ENCODE measurements around the gene PLXNA4.

Gene PLXNA4

DNA sequence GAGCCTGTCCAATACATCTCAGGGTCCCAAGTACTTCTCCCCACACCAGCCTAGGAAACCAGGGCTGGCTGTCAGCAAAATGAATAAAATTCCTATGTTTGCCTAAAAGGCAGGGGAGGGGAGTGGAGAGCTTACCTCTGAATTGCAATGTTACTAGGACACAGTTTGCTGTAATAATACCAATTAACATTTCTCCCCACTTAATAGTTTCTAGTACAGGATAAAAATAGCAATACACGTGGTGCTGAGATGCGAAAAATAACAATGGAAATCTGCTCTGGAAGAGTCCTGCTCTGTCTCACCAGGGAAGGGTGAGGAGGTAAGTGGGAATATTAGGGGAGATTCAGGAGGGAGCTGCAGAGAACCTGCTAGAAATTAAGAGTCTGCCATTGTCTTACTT lies 112.3 kb downstream of the PLXNA4 start:
- TF ChIP-seq POLR2A (IDR thresholded peaks at IDR 0.05; ENCODE audit: low read depth, low read length), result no peak
- FAIRE-seq (no peak), DNase-seq (ENCODE audit: insufficient read length, low spot score) (no peak)

GRCh38 chr7:132462478-132462877 lies 113.8 kb downstream of the PLXNA4 start:
- FAIRE-seq, result no peak
- no peak for TF ChIP-seq POLR2A (IDR thresholded peaks at IDR 0.05; ENCODE audit: low read depth, low read length)
- no peak for DNase-seq (ENCODE audit: insufficient read length, low spot score)

GRCh38 chr7:132461032-132461592 lies 115.2 kb downstream of the PLXNA4 start:
- no peak for FAIRE-seq
- TF ChIP-seq POLR2A (IDR thresholded peaks at IDR 0.05; ENCODE audit: low read depth, low read length), result no peak
- no peak for DNase-seq (ENCODE audit: insufficient read length, low spot score)

DNA sequence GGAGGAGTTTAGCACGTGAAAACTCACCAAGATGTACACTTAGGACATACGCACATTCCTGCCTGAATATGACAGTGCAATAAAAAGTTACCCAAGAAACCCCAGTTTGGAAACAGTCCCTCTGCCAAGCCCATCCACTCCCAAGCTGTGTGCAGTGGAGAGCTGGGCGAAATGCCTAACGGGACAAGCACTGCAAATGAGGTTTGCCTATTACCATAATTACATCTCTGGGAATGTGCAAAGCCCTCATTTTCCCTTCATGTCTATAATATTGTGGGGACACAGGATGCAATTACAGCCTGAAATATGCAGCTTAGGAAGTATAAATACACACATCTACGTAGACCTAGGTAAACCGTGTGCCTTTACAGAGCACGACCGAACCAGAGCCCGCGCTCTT lies 117.5 kb downstream of the PLXNA4 start:
- no peak for FAIRE-seq
- DNase-seq (ENCODE audit: insufficient read length, low spot score), result no peak
- TF ChIP-seq POLR2A (IDR thresholded peaks at IDR 0.05; ENCODE audit: low read depth, low read length), result no peak

GRCh38 chr7:132457658-132458057 lies 118.6 kb downstream of the PLXNA4 start:
- DNase-seq (ENCODE audit: insufficient read length, low spot score) (no peak), FAIRE-seq (no peak)
- TF ChIP-seq POLR2A (IDR thresholded peaks at IDR 0.05; ENCODE audit: low read depth, low read length), result no peak

DNA sequence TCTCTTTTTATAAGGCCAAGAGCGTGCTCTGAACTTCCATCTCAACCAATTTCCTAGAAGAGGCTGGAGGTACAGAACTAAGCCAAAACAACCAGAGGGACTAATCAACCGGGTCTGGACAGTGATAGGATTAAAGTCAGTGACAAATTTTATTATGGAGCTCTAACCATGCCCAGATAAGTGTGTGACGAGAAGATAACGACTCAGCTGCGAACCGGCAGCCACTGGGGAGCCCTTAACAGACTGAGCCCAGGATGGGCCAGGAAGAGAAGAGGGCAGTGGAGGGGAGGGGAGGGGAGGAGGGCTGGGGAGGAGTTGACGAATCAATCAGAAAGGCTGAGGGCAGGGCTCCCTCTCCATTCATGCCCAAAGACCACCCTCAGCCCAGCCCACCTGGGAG lies 119.9 kb downstream of the PLXNA4 start:
- TF ChIP-seq POLR2A (IDR thresholded peaks at IDR 0.05; ENCODE audit: low read depth, low read length), result no peak
- no peak for DNase-seq (ENCODE audit: insufficient read length, low spot score)
- no peak for FAIRE-seq

- no peak for FAIRE-seq
- TF ChIP-seq POLR2A (IDR thresholded peaks at IDR 0.05; ENCODE audit: low read depth, low read length), result no peak
- DNase-seq (ENCODE audit: insufficient read length, low spot score), result no peak
These were observed 120.9 kb downstream of the PLXNA4 start for GRCh38 chr7:132455378-132455777.

DNA sequence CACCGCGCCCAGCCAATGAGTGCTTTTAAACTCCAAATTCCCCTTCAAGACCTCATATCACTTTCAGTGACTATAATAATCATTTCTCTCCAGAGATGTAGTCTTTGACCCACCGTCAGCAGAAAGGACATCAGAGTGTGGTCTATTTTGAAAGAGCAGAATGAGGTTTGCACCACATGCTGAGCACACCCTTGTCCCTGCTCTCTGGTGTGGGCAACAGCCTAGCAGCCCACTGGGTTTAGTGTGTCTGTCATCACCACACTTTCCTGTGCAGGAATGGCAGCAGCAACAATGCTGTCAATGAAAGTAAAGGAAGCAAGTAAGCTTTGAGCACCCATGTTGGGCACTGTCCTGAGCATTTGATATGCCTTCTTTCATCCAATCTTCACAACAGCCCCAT lies 122.4 kb downstream of the PLXNA4 start:
- FAIRE-seq, result no peak
- no peak for TF ChIP-seq POLR2A (IDR thresholded peaks at IDR 0.05; ENCODE audit: low read depth, low read length)
- DNase-seq (ENCODE audit: insufficient read length, low spot score), result no peak

DNA sequence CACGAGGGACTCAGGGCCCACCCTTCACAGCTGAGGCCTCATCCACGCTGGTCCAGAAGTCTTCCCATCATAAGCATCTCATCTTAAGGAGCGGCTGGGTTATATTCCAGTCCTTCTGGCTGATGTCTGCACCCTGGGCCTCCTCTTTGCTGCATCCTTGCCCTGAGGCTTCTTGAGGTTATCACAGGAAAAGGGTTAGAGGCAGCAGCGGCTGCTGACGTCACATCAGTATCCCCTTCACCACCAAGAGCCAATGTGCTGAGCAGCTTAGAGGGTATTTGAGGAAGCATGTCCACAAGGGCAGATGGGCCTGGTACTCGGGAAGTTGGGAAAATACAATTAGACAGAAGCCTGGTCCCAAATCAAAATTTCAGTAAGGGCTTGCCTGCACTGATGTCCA lies 125.1 kb downstream of the PLXNA4 start:
- TF ChIP-seq POLR2A (IDR thresholded peaks at IDR 0.05; ENCODE audit: low read depth, low read length), result no peak
- FAIRE-seq, result no peak

GRCh38 chr7:132450696-132451095 lies 125.6 kb downstream of the PLXNA4 start:
- FAIRE-seq (no peak), DNase-seq (ENCODE audit: insufficient read length, low spot score) (no peak)
- TF ChIP-seq POLR2A (IDR thresholded peaks at IDR 0.05; ENCODE audit: low read depth, low read length), result no peak

More for the DNA sequence above, 125.1 kb downstream of the PLXNA4 start:
- DNase-seq (ENCODE audit: insufficient read length, low spot score), result no peak

DNA sequence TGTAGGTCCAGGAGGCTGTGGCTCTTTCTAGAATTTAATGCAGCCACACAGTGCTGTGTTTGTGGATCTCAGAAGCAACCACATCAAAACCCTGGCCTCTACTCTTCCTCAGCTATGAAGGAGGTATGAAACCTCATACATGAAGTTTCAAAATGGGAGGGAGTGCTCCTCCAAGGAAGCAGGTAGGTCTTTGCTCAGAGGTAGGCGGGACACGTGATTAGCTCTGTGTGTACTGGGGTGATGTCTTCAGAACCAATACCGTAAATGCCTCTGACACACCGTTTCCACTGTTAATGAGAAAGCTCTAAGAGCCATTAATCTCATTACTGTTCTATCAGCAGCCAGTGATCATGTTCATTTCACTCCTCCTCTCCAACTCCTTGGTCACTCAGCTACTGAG lies 126.1 kb downstream of the PLXNA4 start:
- FAIRE-seq, result no peak
- DNase-seq (ENCODE audit: insufficient read length, low spot score), result no peak
- TF ChIP-seq POLR2A (IDR thresholded peaks at IDR 0.05; ENCODE audit: low read depth, low read length), result no peak

DNA sequence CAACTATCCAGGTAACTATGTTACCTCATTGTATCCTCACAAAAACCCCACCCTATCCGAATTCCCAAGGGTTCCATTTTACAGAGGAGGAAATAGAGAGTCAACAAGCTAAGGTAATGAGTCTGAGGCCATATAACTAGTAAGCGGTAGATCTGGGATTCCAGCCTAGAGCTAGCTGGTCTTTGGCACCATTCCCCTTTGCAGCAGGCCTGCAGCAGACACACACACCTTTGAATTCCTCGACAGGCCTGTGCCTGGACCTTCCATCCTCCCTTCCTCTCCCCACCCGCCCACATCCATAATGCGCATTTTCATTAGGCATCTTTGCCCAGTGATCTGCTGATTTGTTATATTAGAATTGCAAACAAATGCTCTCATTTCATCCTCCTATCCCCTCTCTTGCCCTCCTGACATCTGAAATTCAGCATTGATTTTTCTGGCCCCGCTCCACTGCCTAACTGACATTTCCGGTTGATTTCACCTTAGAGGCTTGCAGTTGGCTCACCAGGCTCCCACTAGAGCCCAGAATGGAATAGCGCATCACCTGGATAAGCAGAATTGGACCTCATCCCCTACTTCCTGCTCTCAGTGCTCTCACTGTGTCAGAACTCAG lies 129.5 kb downstream of the PLXNA4 start:
- TF ChIP-seq POLR2A (IDR thresholded peaks at IDR 0.05; ENCODE audit: low read depth, low read length), result no peak
- FAIRE-seq, result no peak
- DNase-seq (ENCODE audit: insufficient read length, low spot score), result no peak

- no peak for FAIRE-seq
- no peak for TF ChIP-seq POLR2A (IDR thresholded peaks at IDR 0.05; ENCODE audit: low read depth, low read length)
- DNase-seq (ENCODE audit: insufficient read length, low spot score), result no peak
These were observed 130.0 kb downstream of the PLXNA4 start for GRCh38 chr7:132446260-132446659.

- FAIRE-seq (no peak), DNase-seq (ENCODE audit: insufficient read length, low spot score) (no peak)
- no peak for TF ChIP-seq POLR2A (IDR thresholded peaks at IDR 0.05; ENCODE audit: low read depth, low read length)
These were observed 132.3 kb downstream of the PLXNA4 start for GRCh38 chr7:132443761-132444520.

DNA sequence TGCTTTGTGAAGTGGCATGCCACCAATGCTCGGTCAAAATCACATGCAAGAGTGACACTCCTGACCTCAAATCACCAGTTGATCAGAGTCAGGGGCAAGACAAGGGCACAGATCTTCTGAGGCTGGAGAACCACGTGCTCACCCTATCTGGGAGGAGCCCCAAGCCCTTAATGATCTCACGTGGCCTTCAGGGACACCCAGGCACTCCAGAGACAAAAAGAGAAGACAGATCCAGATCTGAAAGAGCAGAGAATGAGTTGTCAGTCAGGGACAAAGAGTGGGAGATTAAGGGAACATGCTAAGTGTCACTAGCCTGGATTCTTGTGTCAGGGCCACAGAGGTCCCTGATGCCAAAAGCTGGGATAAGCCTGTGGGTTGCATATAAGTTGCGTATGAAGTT lies 134.3 kb downstream of the PLXNA4 start:
- DNase-seq (ENCODE audit: insufficient read length, low spot score) (no peak), FAIRE-seq (no peak)

More for the DNA sequence above, 134.3 kb downstream of the PLXNA4 start:
- no peak for TF ChIP-seq POLR2A (IDR thresholded peaks at IDR 0.05; ENCODE audit: low read depth, low read length)

Measured in H54 (cell line).